ENCODE data around the gene CHRNA7.

Gene CHRNA7

DNA sequence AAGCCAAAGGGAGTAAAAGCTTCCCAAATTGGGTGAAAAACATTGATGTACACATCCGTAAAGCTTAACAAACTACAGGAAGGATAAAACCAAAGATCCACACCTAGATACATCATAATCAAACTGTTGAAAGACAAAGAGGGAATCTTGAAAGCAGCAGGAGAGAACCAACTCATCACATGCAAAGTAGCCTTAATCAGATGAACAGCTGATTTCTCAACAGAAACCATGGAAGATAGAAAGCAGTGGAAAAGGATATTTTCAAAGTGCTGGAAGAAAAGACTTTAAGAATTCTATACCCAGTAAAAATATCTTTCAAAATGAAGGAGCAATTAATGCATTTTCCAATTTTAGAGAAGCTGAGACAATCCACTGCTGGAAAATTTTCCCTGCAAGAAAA lies 36.8 kb downstream of the CHRNA7 start:
- DNase-seq (ENCODE audit: low read depth in 2 of 2, low spot score in 1 of 2), result no peak

GRCh38 chr15:32089851-32090359 lies 59.6 kb downstream of the CHRNA7 start:
- no peak for DNase-seq (ENCODE audit: low read depth in 2 of 2, low spot score in 1 of 2)

DNA sequence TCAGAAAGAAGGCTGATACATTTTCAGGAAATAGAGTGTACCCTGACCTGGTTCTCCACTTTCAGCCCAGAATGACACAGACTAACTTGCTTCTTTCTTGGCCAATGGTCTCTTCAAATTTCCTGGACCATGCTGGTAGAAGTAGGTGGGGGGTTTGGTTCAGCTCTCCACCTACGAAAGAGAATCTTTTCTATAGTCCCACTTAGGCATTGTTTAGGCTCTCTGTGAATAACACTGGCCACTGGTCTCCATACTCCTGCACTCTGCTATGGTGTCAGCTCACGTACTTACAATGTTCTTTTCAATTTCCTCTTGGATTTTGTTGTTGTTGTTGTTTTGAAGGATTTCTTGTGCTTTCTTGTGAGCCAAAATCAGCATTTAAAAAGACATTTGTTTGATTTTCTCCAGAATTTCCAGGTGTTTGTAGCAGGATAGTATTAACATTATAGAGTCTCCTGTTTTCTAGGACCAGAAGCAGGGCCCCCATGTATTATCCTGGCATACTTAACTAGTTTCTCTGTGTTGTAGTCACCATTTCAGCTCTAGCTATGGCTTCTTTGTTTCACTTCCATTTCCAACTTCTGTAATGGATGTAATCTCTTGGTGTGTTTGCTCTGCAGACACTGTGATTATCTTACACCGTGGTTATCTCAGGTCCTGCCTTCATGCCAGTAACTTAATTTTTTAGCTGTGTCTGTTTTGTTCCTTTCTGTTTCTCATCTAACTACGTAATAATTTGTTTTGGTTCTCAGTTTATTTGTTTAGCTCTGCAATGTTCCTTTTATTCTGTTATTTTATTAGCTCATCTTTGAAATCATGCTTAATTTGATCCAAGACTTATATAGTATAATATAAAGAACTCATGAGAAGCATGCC lies 61.4 kb downstream of the CHRNA7 start:
- DNase-seq (ENCODE audit: low read depth in 2 of 2, low spot score in 1 of 2), result no peak

DNA sequence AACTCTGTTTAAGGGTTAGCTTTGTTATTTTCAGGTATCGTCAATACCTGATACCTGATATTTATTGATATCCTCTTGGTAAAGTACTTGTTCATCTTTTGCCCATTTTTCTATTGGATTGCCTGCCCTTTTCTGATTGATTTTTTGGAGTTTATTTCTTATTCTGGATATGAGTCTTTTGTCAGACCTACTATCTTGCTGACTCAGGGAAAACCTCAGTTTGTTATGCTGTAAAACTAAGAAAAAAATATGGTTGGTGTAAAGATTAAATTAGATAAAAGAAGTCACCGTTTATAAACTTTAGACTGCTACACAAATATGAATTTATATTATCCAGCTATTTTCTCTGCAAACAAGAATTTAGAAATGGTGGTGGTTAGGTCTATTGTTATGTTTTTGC lies 65.9 kb downstream of the CHRNA7 start:
- DNase-seq (ENCODE audit: low read depth in 2 of 2, low spot score in 1 of 2), result no peak

- DNase-seq (ENCODE audit: low read depth in 2 of 2, low spot score in 1 of 2), result no peak
Measured at GRCh38 chr15:32096916-32097617, 66.8 kb downstream of the CHRNA7 start.

- no peak for DNase-seq (ENCODE audit: low read depth in 2 of 2, low spot score in 1 of 2)
Measured at GRCh38 chr15:32098033-32098432, 67.7 kb downstream of the CHRNA7 start.

GRCh38 chr15:32099097-32099785 lies 68.9 kb downstream of the CHRNA7 start:
- no peak for DNase-seq (ENCODE audit: low read depth in 2 of 2, low spot score in 1 of 2)

GRCh38 chr15:32099956-32100684 lies 69.8 kb downstream of the CHRNA7 start:
- no peak for DNase-seq (ENCODE audit: low read depth in 2 of 2, low spot score in 1 of 2)

GRCh38 chr15:32104061-32104995 lies 74.0 kb downstream of the CHRNA7 start:
- DNase-seq (ENCODE audit: low read depth in 2 of 2, low spot score in 1 of 2), result no peak

GRCh38 chr15:32105258-32106241 lies 75.2 kb downstream of the CHRNA7 start:
- DNase-seq (ENCODE audit: low read depth in 2 of 2, low spot score in 1 of 2), result no peak

DNA sequence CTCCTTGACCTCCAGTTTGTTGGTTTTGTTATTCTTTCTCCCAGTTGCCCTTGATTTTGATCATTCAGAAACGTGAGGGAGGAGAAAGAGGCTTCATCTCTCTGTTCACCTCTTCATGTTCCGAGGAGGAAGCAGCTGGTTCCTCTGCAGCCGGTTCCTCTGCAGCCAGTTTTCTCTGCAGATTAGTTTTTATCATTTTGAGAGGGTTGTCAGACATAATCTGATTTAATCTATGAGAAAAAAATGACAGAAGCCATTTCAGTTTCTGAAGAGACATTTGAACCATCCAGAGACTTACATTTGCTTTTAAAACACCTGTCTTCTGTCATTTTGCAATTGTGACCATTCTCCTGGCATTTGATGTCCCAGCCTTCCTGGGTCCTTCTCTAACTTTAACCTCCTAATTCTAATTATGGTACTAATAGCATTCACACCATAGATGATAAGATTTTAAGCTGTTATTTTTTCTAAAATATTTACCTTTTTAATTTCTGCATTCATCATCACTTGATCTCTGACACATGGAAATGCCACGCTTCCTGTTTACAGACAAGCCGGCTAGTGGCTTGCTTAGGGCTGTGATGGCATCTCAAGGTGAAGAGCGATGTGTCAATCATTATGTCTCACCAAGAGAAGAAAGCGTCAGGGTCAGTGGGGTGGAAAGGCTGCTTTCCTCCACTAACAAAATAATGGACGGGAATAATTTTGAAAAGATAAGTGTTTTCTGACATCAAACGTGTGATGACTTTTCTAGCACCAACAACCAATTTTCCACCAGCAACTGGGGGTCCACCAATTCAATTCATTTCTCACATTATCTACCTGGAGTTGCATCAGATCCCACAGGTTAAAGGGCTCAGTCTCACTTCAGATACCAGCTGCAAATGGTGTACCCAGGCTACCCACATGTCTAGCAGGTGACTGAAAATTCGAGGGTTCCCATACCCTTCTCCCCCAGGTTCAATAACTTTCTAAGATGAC lies 76.4 kb downstream of the CHRNA7 start:
- DNase-seq (ENCODE audit: low read depth in 2 of 2, low spot score in 1 of 2), result no peak

DNA sequence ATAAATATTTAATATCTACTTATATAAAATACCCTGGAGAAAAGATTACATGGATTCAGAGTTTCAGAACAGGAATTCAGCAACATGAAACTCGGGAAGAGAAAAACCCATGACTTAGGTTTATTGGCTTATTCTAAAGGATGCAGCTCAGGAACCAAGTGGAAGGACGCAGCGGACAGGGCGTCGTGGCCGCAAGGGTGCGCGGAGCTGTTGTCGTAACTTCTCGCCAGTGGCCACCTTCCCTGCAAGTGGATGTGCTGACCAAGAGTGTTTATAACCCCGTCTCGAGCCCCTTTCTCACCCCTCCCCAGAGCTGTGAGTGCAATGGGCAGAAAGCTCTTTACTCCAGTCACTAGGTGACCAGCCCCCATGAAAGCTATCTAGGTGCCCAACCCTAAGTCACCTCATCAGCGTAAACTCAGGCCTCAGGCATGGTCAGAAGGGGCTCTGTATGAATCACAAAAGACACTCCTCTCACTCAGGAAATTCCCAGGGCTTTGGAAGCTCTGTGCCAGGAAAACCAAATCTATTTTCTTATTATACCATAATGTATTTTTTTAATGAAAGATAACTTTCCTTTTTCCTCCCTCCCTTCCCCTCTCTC lies 77.3 kb downstream of the CHRNA7 start:
- no peak for DNase-seq (ENCODE audit: low read depth in 2 of 2, low spot score in 1 of 2)

DNA sequence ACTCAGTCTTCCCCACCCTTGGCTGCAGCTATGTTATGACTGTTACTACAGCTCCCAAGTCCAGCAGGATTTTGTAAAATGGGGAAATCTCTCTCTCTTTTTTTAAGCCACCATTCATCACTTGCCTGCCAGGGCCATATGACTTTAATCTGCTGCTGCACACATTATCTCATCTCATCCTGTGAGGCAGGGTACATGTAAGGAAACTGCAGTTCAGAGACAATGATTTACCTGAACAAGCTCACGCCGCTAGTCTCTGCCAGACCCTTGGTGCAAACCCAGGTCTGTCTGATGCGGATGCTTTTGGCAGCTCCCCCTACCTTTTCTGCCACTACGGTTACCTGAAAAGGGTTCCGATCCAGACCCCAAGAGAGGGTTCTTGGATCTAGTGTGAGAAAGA lies 78.3 kb downstream of the CHRNA7 start:
- no peak for DNase-seq (ENCODE audit: low read depth in 2 of 2, low spot score in 1 of 2)

DNA sequence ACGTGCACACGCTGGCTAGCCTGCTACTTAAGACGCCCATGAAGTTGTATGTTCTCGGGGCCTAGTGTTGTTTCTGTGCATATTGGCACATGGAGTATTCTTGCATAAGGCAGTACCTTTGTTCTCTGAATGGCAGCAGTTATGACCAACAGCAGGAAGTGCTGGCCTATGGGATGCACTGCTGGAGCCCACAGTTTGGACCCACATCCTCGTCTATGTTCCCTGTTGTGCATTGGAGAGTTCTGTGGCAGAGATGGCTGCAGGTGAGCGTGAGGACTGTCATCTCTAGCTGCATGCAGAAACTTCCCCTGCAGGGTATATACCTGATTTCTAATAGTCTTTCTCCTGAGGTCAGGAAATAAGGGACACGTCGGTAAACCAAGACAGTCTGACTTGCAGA lies 81.8 kb downstream of the CHRNA7 start:
- DNase-seq (ENCODE audit: low read depth in 2 of 2, low spot score in 1 of 2), result no peak

DNA sequence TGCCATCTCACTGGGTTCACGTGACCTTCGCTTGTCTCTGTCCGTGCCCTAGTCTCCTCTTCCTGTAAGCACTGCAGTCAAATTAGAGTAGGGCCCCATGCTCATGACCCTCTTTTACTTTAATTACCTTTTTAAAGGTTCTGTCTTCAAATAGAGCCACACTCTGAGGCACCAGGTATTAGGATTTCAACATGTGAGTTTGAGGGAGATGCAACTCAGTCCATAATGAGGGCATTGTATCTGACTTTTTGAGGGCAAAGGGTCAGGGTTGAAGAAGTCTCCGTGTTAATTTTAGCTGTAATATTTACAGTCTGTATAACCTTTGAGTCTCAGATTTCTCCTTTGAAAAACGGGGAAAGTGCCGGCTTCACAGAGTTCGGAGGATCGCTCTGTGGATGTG lies 82.9 kb downstream of the CHRNA7 start:
- DNase-seq (ENCODE audit: low read depth in 2 of 2, low spot score in 1 of 2), result no peak

- DNase-seq (ENCODE audit: low read depth in 2 of 2, low spot score in 1 of 2), result no peak
Measured at GRCh38 chr15:32117122-32117521, 86.8 kb downstream of the CHRNA7 start.

DNA sequence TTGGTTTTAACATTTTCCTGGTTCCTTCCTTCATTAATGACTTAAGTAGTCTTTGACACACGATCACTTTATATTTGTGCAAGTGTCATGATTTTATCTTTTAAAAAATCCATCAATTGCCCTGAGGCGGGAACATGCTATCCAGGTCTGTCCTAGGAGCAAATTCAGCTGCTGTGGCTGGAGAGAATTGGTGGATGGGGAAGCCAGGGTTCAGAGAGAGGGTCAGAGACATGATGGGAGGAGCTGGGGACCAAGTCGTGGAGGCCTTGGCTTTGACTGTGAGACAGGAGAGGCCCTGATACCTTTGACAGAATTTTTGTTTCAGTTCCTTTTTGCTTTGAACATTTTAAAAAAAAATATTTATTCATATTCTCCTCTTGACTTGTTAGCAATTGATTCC lies 89.0 kb downstream of the CHRNA7 start:
- no peak for DNase-seq (ENCODE audit: low read depth in 2 of 2, low spot score in 1 of 2)
